ENCODE results near the gene AGBL4. TPM values are rescaled to one million over a fixed set of nuclear protein-coding genes. Genes with fewer than 3 reads are reported as not detected.

The AGBL4 gene
- total and polyA plus RNA-seq, 9 of the 15 experiments (the other 6 are each of a cell fraction or from before 2014, with no cell fraction given) = 0.11 TPM; not detected in 7

DNA sequence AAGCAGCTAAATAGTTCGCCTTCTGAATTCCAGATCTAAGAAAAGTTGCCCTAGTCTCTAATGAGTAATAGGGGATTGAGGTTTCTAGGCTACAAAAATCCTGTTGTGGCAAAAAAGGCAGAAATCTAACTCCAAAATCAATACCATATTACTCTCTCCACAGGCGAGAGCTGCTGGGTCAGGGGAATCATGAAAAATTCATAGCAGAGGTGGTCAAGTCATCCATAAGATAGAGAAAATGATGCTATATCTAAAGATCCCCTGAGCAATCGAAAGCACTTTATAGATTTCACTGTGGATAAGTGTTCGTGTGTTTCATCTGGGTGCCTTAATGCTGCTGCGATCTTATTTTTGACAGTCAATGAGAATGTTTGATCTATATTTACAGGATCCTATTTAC, 417.7 kb downstream of the AGBL4 start:
- no peak for TF ChIP-seq ZNF347 (CRISPR knock-in tag; IDR thresholded peaks at IDR 0.05; ENCODE audit: low read depth)
- TF ChIP-seq COPS2 (conservative IDR thresholded peaks at IDR 0.05) = no peak
- no peak for TF ChIP-seq ZMIZ1 (IDR thresholded peaks at IDR 0.05; ENCODE audit: low read depth in 2 of 2, low read length in 2 of 2)
- TF ChIP-seq, protein P1, sequence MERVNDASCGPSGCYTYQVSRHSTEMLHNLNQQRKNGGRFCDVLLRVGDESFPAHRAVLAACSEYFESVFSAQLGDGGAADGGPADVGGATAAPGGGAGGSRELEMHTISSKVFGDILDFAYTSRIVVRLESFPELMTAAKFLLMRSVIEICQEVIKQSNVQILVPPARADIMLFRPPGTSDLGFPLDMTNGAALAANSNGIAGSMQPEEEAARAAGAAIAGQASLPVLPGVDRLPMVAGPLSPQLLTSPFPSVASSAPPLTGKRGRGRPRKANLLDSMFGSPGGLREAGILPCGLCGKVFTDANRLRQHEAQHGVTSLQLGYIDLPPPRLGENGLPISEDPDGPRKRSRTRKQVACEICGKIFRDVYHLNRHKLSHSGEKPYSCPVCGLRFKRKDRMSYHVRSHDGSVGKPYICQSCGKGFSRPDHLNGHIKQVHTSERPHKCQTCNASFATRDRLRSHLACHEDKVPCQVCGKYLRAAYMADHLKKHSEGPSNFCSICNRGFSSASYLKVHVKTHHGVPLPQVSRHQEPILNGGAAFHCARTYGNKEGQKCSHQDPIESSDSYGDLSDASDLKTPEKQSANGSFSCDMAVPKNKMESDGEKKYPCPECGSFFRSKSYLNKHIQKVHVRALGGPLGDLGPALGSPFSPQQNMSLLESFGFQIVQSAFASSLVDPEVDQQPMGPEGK (CRISPR knock-in tag; IDR thresholded peaks at IDR 0.05; ENCODE audit: borderline replicate concordance) = no peak
- no peak for TF ChIP-seq RBM34 (IDR thresholded peaks at IDR 0.05; ENCODE audit: borderline replicate concordance, insufficient read depth, low read length)
- TF ChIP-seq NFATC3 (IDR thresholded peaks at IDR 0.05) = no peak
- no peak for TF ChIP-seq THAP12 (CRISPR knock-in tag; IDR thresholded peaks at IDR 0.05)
- TF ChIP-seq RBBP5 (IDR thresholded peaks at IDR 0.05; ENCODE audit: borderline replicate concordance, insufficient read depth, low read length, poor library complexity, severe bottlenecking) = no peak
- TF ChIP-seq MIER1 (IDR thresholded peaks at IDR 0.05; ENCODE audit: low read depth) = no peak
- no peak overlapping the region for H3K27ac ChIP-seq (ENCODE audit: extremely low read depth, low read depth, low read length)
- H3K4me3 ChIP-seq = no peak overlapping the region
- in situ Hi-C loops (cut with MboI) = no loop called here
- H3K36me3 ChIP-seq (ENCODE audit: control insufficient read depth, insufficient read depth, low read length) = no peaks in the 10 kb centered on the region
- H3K27me3 ChIP-seq (ENCODE audit: control insufficient read depth in 2 of 2, insufficient read depth in 2 of 2, low read length in 2 of 2) = no peaks in the 10 kb centered on the region
- DNase-seq (ENCODE audit: extremely low read depth in 1 of 4, low spot score in 3 of 4) (no peak), ATAC-seq (no peak), FAIRE-seq (no peak)
- POLR2A ChIA-PET = no interaction called here
- H2AFZ ChIP-seq (ENCODE audit: low read depth, low read length) = no peak overlapping the region
- CTCF ChIA-PET (ENCODE audit: low intra/inter-chr PET ratio) = no interaction called here
- no peaks in the 10 kb centered on the region; the same call in 1 of the 2 replicates for H3K9me3 ChIP-seq (replicated peaks; ENCODE audit: control insufficient read depth, insufficient read depth, low read depth, low read length)
- H3K9me1 ChIP-seq (ENCODE audit: control insufficient read depth, insufficient read depth, low read length) = no peaks in the 10 kb centered on the region
- no peaks in the 10 kb centered on the region for H4K20me1 ChIP-seq (replicated peaks; ENCODE audit: control insufficient read depth, insufficient read depth, low read length)
- H3K4me1 ChIP-seq (replicated peaks in 1 of 2; ENCODE audit: control insufficient read depth in 2 of 2, insufficient read depth in 2 of 2, low read length in 2 of 2) = no peaks in the 10 kb centered on the region
- WGBS (ENCODE audit: insufficient coverage, low coverage, missing lambda C conversion rate) = 1% methylated on average over 5 of the region's 5 CpGs
- intact Hi-C loops (cut with micrococcal nuclease) = no loop called here
- H3K9ac ChIP-seq (ENCODE audit: insufficient read depth in 1 of 2, low read depth in 2 of 2, low read length in 2 of 2) = no peak overlapping the region
- BruUV-seq (replicated peaks) = no TSS peak
- H3K79me2 ChIP-seq (ENCODE audit: control insufficient read depth, insufficient read depth, low read length) = no peaks in the 10 kb centered on the region
- no peak overlapping the region for H3K4me2 ChIP-seq (ENCODE audit: insufficient read depth, low read length)
